AG09309 (cell line): ENCODE results near the gene DIAPH3.

Experiments used
- DNase-seq: peaks from one replicate; pipeline ENCODE4 v3.0.0-alpha.2; 2010; ENCODE audit warnings: low read depth
- H3K4me3 ChIP-seq: 2 replicates; pipeline ENCODE4 v1.5.1; 2011; ENCODE audit warnings: mild to moderate bottlenecking, low read depth, low read length, moderate library complexity; ENCODE audit not compliant: control insufficient read depth
- TF ChIP-seq, protein P1 (sequence below): IDR thresholded peaks from 2 replicates; pipeline ENCODE4 v1.5.1; 2011; ENCODE audit warnings: mild to moderate bottlenecking, low read depth, low read length, inconsistent platforms; ENCODE audit not compliant: insufficient read depth, control insufficient read depth; ENCODE audit errors: missing control alignments

DIAPH3 gene

DNA sequence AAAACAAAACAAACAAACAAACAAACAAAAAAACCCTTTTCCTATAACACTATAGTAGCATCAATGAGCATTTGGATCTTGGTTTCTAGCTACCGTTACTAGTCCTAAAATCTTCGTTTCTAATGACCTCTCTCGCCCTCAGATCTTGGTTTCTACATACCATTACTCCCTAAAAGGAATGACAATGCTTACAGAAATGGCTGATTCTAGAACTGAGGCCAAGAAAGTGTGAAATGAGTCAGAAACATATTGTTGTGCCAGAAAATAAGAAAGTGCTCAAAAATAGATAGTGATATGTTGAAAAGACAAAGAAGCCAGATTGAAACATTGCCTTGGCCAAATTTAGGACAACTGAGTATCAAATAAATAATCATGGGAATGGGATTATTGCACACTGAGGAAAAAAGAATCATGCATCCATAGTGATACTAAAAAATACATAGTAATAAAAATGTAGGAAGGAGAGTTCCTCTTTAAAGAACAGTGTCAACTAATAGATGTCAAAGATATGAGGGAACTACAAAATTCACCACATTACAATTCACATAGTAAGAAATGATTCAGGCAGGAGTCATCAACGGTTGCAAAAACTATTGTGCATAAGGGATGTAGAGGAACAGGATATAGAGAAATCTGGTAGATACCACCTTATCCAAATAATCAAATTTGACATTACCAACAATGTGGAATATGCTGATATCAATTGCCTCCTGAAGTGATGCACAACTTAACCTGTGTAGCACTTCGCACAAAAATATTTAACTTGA is 386.6 kb downstream of the DIAPH3 start:
- H3K4me3 ChIP-seq, result no peak overlapping the region
- TF ChIP-seq, protein P1, sequence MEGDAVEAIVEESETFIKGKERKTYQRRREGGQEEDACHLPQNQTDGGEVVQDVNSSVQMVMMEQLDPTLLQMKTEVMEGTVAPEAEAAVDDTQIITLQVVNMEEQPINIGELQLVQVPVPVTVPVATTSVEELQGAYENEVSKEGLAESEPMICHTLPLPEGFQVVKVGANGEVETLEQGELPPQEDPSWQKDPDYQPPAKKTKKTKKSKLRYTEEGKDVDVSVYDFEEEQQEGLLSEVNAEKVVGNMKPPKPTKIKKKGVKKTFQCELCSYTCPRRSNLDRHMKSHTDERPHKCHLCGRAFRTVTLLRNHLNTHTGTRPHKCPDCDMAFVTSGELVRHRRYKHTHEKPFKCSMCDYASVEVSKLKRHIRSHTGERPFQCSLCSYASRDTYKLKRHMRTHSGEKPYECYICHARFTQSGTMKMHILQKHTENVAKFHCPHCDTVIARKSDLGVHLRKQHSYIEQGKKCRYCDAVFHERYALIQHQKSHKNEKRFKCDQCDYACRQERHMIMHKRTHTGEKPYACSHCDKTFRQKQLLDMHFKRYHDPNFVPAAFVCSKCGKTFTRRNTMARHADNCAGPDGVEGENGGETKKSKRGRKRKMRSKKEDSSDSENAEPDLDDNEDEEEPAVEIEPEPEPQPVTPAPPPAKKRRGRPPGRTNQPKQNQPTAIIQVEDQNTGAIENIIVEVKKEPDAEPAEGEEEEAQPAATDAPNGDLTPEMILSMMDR, result no peak
- DNase-seq, result peak; percentile 41

DNA sequence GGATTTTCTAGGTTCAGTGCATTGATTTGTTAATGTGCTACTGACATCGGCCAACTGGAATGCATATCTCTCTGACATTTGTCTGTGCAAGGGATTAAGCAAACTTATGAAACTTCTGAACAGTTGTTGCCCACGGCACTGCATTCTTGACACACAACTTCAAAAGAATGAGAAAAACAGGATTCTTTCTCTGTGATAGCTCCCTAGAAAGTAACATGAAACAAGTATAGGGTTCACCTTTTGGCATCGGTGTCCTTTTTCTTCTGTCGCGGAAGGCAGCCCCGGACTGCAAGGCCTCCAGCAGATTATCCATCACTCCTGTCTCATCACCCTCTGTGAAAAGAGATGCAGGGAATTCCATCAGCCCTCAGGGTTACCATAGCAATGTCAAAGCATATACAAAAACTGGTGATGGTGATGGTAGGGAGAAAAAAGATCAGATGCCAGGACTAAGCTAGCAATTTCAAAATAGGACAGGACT is 389.2 kb downstream of the DIAPH3 start:
- TF ChIP-seq, protein P1, result no peak
- peak; percentile 17 for DNase-seq
- no peak overlapping the region for H3K4me3 ChIP-seq

DNA sequence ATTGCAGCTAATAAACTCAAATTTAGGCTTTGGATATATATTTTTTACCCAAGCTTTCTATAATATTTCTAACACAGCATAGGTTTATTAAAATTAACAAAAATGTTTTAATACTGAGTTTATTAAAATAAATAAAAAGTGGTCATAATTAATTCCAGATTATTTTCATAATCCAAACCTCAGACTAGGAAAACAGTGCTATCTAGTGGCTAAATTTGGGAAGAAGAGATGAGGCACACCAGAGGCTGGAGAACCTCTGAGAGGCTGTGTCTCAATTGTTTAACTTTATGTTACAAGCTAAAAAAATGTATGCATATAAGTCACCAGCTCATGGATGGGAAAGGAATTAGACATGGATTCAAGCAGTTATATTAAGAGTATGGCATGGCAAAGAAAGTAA is 392.5 kb downstream of the DIAPH3 start:
- H3K4me3 ChIP-seq, result no peak overlapping the region
- TF ChIP-seq, protein P1, result peak; percentile 73
- DNase-seq, result no peak

DNA sequence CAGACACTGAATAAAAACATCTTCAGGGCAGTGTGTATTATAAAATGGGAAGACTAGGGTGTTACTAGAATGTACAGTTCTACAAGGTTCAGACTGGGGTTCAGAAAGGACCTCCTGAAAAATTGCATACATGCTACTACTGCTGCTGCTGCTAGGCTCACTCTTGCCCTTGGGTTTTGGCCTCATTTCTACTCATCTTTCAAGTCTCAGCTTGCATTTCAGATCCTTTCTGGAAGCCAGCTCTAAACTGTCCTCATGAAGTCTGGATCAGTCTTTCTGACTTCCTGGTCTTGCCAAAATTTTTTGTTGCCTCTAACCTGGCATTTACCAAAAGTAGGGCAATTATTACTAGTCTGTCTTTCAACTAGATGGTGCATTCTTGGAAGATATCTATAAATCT is 393.3 kb downstream of the DIAPH3 start:
- DNase-seq, result no peak
- no peak overlapping the region for H3K4me3 ChIP-seq
- TF ChIP-seq, protein P1, result no peak

DNA sequence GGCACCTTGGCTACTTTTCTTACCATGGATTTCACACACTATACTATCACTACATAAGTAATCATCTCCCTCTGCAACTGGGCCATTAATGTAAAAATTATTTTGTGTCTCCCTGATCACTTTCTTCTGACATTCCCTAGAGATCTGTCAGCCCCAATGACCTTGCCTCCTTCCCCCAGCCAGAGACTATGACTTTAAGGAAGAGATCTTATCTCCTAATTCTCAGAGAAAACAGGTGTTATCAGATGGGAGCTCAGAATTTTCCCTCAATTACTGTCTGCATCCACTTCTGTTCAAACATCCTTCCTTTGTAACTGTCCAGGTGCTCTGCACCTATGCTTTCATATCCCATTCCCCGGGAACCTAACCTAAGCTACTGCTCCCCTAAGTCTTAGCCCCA is 397.5 kb downstream of the DIAPH3 start:
- DNase-seq, result no peak
- H3K4me3 ChIP-seq, result no peak overlapping the region
- TF ChIP-seq, protein P1, result no peak

DNA sequence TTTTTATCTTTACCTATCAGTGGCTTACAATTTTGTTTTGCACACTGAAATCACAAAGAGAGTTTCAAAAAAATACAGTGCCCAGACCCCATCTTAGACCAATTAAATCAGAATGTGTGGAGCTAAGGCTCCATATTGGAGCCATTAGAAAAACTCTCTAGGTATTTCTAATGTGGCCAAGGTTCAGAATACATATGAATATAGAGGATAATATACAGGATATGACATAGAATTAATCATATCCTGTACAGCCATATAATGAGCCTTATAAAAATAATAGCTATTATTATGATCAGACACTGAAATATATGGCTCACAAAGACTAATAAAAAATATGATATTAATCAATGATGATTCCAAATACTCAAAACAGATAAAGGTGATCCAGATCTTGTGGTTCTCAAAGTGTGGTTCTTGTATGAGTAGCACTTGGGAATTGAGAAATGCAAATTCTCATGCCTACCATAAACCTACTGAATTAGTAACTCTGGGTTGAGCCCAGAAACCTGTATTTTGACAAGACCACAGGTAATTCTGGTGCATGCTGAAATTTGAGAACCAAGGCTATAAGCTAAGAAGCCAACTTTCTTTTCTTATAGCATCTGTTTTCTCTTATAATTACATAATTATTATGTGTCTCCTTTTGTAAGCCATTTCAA is 408.0 kb downstream of the DIAPH3 start:
- TF ChIP-seq, protein P1, result no peak
- DNase-seq, result no peak

More for the DNA sequence above, 408.0 kb downstream of the DIAPH3 start:
- H3K4me3 ChIP-seq, result no peak overlapping the region
